Muscle of back (tissue), 11 donors: Measurements from ENCODE around the gene CORIN. TPM values are rescaled to one million over a fixed set of nuclear protein-coding genes. Genes with fewer than 3 reads are reported as not detected.

Source experiments
- DNase-seq, 3 donors: peaks; one replicate each; pipeline versions ENCODE4 v3.0.0 to v3.0.0-alpha.2; 2013
- polyA plus RNA-seq, 10 donors: library from polyadenylated mRNA; unstranded; fragments of 120-200 nt; gene quantifications; one replicate each; pipeline ENCODE4 v1.2.1, GENCODE V29; 2013; ENCODE audit not compliant: insufficient read length in 10 of 10

CORIN gene
- polyA plus RNA-seq, 10 donors = 0.84 to 10.7 (median 1.4) TPM

GRCh38 chr4:47690611-47691010 lies 147.3 kb downstream of the CORIN start:
- no peak for DNase-seq

GRCh38 chr4:47686294-47686872 lies 151.5 kb downstream of the CORIN start:
- DNase-seq = peak in 2 of 3 donors; percentile 19 to 27

GRCh38 chr4:47675806-47676205 lies 162.1 kb downstream of the CORIN start:
- no peak for DNase-seq

- peak in 1 of 3 donors; percentile 3 for DNase-seq
These were observed 163.7 kb downstream of the CORIN start for GRCh38 chr4:47674144-47674543.

GRCh38 chr4:47672696-47673095 lies 165.2 kb downstream of the CORIN start:
- no peak for DNase-seq

- DNase-seq = peak in 1 of 3 donors; percentile 7
These were observed 167.9 kb downstream of the CORIN start for GRCh38 chr4:47669946-47670345.

- DNase-seq = peak; percentile 51 to 73 (median 57)
These were observed 169.0 kb downstream of the CORIN start for GRCh38 chr4:47668810-47669408.

- DNase-seq = no peak
These were observed 169.6 kb downstream of the CORIN start for GRCh38 chr4:47668256-47668655.

- no peak for DNase-seq
These were observed 170.3 kb downstream of the CORIN start for GRCh38 chr4:47667552-47667951.

GRCh38 chr4:47664051-47664826 lies 173.6 kb downstream of the CORIN start:
- no peak for DNase-seq

GRCh38 chr4:47662975-47663374 lies 174.9 kb downstream of the CORIN start:
- no peak for DNase-seq

- DNase-seq = no peak
These were observed 176.1 kb downstream of the CORIN start for GRCh38 chr4:47661741-47662140.

- DNase-seq = no peak
These were observed 178.5 kb downstream of the CORIN start for GRCh38 chr4:47659342-47659741.

GRCh38 chr4:47654972-47655693 lies 182.7 kb downstream of the CORIN start:
- no peak for DNase-seq

- DNase-seq = no peak
These were observed 185.8 kb downstream of the CORIN start for GRCh38 chr4:47652092-47652491.

- DNase-seq = no peak
These were observed 186.6 kb downstream of the CORIN start for GRCh38 chr4:47651231-47651630.

GRCh38 chr4:47650584-47651130 lies 187.2 kb downstream of the CORIN start:
- no peak for DNase-seq

- no peak for DNase-seq
These were observed 190.3 kb downstream of the CORIN start for GRCh38 chr4:47647544-47647943.

GRCh38 chr4:47647029-47647428 lies 190.8 kb downstream of the CORIN start:
- no peak for DNase-seq

- DNase-seq = peak in 1 of 3 donors; percentile 13
These were observed 191.5 kb downstream of the CORIN start for GRCh38 chr4:47646372-47646771.

GRCh38 chr4:47643845-47644244 lies 194.0 kb downstream of the CORIN start:
- DNase-seq = no peak
